ENCODE results near the gene GMEB2. TPM values are rescaled to one million over a fixed set of nuclear protein-coding genes. Genes with fewer than 3 reads are reported as not detected.
"Not testable (repeated sequence)": the region's sequence is repeated elsewhere in the genome, so short reads cannot be mapped to it uniquely, and the experiment has no call there.

The GMEB2 gene
- total RNA-seq, result 10 to 100 TPM in 2 of 3 donors, 1 to 10 TPM in 1; 6.6 to 11.0 (median 10.2) TPM

GRCh38 chr20:63626424-63627128, at the start of gene GMEB2:
Gene GMEB2, minus strand, starts transcription at chr20:63627101. Its CDS starts 7,704 bp downstream, at chr20:63619397.
- peak within 1 kb of the TSS; percentile 95 to 98 for H3K27ac ChIP-seq
- intact Hi-C loops (cut with DNase I; ENCODE audit: low total_unique reads), result no loop called here
- H3K9me3 ChIP-seq, result no peaks in the 10 kb centered on the region
- peak within 1 kb of the TSS; percentile 89 to 98 (median 90) for H3K4me3 ChIP-seq
- DNase-seq (ENCODE audit: low spot score in 2 of 2), result peak; percentile 55 to 63
- no peak for TF ChIP-seq POLR2AphosphoS5 (IDR thresholded peaks at IDR 0.05)
- TF ChIP-seq POLR2A (IDR thresholded peaks at IDR 0.05), result no peak
- TF ChIP-seq CTCF (IDR thresholded peaks at IDR 0.05), result no peak
- H3K27me3 ChIP-seq, result no peaks in the 10 kb centered on the region
- no peaks in the 10 kb centered on the region for H3K36me3 ChIP-seq
- no peaks in the 10 kb centered on the region for H3K4me1 ChIP-seq

GRCh38 chr20:63675681-63676368, 48.9 kb upstream of the GMEB2 start:
- no peak for TF ChIP-seq POLR2A (IDR thresholded peaks at IDR 0.05)
- no peak for TF ChIP-seq POLR2AphosphoS5 (IDR thresholded peaks at IDR 0.05)
- Histone ChIP-seq H3K4me3 (no peak overlapping the region), H3K27me3 (no peaks in the 10 kb centered on the region), H3K27ac (no peak overlapping the region), H3K4me1 (no peaks in the 10 kb centered on the region), H3K36me3 (no peaks in the 10 kb centered on the region), H3K9me3 (no peaks in the 10 kb centered on the region)
- intact Hi-C loops (cut with DNase I; ENCODE audit: low total_unique reads), result no loop called here
- DNase-seq (ENCODE audit: low spot score in 2 of 2), result no peak

- TF ChIP-seq CTCF (IDR thresholded peaks at IDR 0.05), result no peak
- no peak for TF ChIP-seq POLR2A (IDR thresholded peaks at IDR 0.05)
- TF ChIP-seq POLR2AphosphoS5 (IDR thresholded peaks at IDR 0.05), result no peak
- intact Hi-C loops (cut with DNase I; ENCODE audit: low total_unique reads), result no loop called here
- Histone ChIP-seq H3K4me1 (no peaks in the 10 kb centered on the region), H3K27ac (no peak overlapping the region), H3K4me3 (no peak overlapping the region), H3K9me3 (no peaks in the 10 kb centered on the region), H3K27me3 (no peaks in the 10 kb centered on the region), H3K36me3 (no peaks in the 10 kb centered on the region)
- no peak for DNase-seq (ENCODE audit: low spot score in 2 of 2)
Measured at GRCh38 chr20:63673951-63674350, 47.0 kb upstream of the GMEB2 start.

GRCh38 chr20:63672666-63673065, 45.8 kb upstream of the GMEB2 start:
- no peak for DNase-seq (ENCODE audit: low spot score in 2 of 2)
- intact Hi-C loops (cut with DNase I; ENCODE audit: low total_unique reads), result no loop called here
- Histone ChIP-seq H3K4me3 (no peak overlapping the region), H3K27me3 (no peaks in the 10 kb centered on the region), H3K36me3 (no peaks in the 10 kb centered on the region), H3K27ac (no peak overlapping the region), H3K9me3 (no peaks in the 10 kb centered on the region), H3K4me1 (no peaks in the 10 kb centered on the region)
- TF ChIP-seq POLR2A (IDR thresholded peaks at IDR 0.05), result no peak

- intact Hi-C loops (cut with DNase I; ENCODE audit: low total_unique reads); H3K4me1 ChIP-seq; H3K4me3 ChIP-seq; H3K9me3 ChIP-seq; H3K36me3 ChIP-seq; H3K27ac ChIP-seq; DNase-seq (ENCODE audit: low spot score in 2 of 2); H3K27me3 ChIP-seq: not testable (repeated sequence)
Measured at GRCh38 chr20:63671695-63672094, 44.8 kb upstream of the GMEB2 start.

GRCh38 chr20:63668351-63668750, 41.5 kb upstream of the GMEB2 start:
- H3K27me3 ChIP-seq, result no peaks in the 10 kb centered on the region
- DNase-seq (ENCODE audit: low spot score in 2 of 2), result no peak
- H3K9me3 ChIP-seq, result no peaks in the 10 kb centered on the region
- intact Hi-C loops (cut with DNase I; ENCODE audit: low total_unique reads), result no loop called here
- H3K27ac ChIP-seq, result no peak overlapping the region
- no peak overlapping the region for H3K4me3 ChIP-seq
- TF ChIP-seq POLR2AphosphoS5 (IDR thresholded peaks at IDR 0.05) (no peak), POLR2A (IDR thresholded peaks at IDR 0.05) (no peak), CTCF (IDR thresholded peaks at IDR 0.05) (no peak)
- no peaks in the 10 kb centered on the region for H3K36me3 ChIP-seq
- no peaks in the 10 kb centered on the region for H3K4me1 ChIP-seq
